HTERT RPE-1 (cell line): Measurements from ENCODE around the gene FCGR2B.
"Not testable (repeated sequence)": the region's sequence is repeated elsewhere in the genome, so short reads cannot be mapped to it uniquely, and the experiment has no call there.

ENCODE experiments used
- in situ Hi-C: fragments of 300-500 bp; cut with MboI; formaldehyde crosslinking; loops from 4 replicates; pipeline ENCODE4 v1.14.3; 2020; ENCODE audit warnings: low sequenced_read_pairs

FCGR2B gene

GRCh38 chr1:161662684-161663339 is at the start of gene FCGR2B:
Gene FCGR2B (plus strand): TSS chr1:161663143. CDS start chr1:161663242, 99 bp downstream.
- in situ Hi-C loops = not testable (repeated sequence)

DNA sequence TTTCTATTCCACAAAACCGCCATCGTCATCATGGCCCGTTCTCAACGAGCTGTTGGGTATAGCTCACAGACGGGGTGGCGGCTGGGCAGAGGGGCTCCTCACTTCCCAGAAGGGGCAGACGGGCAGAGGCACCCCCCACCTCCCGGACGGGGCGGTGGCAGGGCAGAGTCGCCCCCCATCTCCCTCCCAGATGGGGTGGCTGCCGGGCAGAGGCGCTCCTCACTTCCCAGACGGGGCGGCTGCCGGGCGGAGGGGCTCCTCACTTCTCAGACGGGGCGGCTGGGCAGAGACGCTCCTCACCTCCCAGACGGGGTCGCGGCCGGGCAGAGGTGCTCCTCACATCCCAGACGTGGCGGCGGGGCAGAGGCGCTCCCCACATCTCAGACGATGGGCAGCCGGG is 46.5 kb upstream of the FCGR2B start:
- in situ Hi-C loops = not testable (repeated sequence)

DNA sequence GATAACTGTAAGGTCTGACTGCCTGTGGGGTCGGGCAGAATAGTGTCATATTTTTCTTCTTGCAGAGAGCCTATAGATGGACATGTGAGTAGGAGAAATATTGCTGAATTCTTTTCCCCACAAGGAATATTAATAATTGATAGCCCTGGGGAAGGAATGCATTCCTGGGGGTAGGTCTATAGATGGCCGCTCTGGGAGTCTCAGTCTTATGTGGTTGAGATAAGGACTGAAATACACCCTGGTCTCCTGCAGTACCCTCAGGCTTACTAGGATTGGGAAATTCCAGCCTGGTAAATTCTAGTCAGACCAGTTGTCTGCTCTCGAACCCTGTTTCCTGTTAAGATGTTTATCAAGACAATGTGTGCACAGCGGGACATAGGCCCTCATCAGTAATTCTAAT is 44.4 kb upstream of the FCGR2B start:
- in situ Hi-C loops = not testable (repeated sequence)

GRCh38 chr1:161620399-161620798 is 42.5 kb upstream of the FCGR2B start:
- in situ Hi-C loops = not testable (repeated sequence)

DNA sequence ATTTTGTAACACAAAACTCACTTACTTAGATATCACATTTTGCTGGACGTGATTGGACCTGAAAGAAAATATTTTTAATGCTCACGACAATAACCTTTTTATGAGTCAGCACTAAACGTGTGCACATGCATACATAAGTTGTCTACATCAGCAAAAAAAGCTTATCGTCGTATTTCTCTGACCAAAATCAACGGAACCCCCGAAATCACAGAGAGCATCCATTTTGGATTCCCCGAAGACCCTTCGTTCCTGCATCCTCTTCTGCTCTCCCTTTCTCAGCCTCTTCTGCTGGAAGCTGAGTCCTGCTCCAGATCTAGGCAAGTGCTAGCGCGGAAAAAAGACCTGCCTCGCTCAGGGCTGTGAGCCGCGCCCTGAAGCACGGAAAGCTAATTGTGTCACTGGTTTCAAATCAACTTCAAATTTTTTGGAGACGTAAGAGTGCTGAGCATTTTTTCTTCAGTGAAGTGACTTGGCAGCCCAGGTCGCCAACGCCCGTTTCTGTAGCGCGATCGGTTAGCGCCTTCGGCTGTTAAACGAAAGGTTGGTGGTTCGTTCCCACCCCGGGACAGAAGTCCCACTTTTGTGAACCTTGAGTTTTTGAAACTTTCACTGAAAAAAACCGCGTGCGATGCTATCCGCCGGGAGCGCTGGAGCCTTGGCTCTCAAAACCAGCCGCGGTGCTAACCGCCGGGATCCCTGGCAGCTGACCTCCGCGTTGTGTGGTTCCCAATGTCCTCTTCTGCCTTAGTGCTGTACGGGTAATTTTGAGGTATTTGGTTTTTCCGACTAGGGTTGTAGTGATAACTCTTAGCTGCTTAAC is 41.6 kb upstream of the FCGR2B start:
- in situ Hi-C loops = not testable (repeated sequence)

DNA sequence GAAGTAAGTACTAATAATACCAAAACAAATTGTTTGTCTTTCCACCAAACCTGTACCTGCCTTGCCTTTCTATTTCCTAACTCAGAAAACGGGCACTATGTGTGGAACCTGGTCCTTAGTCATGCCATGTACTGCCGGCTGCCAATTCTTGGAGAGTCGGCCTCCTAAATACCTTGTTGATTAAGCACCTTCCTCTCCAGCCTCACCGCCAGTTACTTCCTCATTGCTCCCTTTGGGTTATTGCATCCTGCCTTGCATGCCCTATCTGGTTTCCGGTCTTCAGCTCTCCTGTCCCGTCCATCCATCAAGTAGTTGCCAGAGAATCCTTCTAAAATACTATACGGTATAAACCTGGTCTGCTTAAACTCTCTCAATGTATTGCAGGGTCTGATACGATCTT is 40.9 kb upstream of the FCGR2B start:
- in situ Hi-C loops = not testable (repeated sequence)

GRCh38 chr1:161623401-161624051 is 39.4 kb upstream of the FCGR2B start:
- in situ Hi-C loops = not testable (repeated sequence)

GRCh38 chr1:161624605-161625004 is 38.3 kb upstream of the FCGR2B start:
- in situ Hi-C loops = not testable (repeated sequence)

DNA sequence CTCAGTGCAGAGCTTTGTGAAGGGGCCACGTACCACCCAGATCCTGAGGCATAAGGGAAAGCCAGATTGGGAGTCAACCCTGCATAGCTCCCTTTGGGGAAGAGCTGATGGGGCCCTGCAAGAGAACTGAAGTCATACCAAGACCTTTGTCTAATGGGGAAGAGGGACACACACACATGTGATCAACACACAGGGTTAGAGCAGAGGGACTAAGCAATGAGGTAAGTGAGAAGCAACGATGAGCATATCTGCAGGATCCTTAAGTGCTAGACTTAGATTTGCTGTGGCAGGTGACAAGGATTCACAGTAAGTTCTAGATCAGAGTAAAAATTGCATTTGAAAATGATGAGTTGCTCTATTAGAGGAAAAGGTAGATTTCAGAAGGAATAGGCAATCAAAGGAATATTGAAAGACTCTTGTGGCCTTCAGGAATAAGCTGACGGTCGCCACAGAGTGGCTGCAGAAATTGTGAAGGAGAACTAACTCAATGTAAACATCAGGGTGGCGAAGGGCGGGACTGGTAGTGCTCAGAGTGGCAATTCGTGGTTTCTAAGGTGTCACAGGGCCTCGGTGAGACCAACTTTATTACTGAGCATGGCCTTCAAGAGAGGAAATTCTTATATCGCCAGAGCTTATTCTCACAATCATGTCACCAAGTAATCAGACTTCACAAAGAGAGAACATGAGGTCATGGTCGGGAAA is 36.3 kb upstream of the FCGR2B start:
- in situ Hi-C loops = not testable (repeated sequence)

DNA sequence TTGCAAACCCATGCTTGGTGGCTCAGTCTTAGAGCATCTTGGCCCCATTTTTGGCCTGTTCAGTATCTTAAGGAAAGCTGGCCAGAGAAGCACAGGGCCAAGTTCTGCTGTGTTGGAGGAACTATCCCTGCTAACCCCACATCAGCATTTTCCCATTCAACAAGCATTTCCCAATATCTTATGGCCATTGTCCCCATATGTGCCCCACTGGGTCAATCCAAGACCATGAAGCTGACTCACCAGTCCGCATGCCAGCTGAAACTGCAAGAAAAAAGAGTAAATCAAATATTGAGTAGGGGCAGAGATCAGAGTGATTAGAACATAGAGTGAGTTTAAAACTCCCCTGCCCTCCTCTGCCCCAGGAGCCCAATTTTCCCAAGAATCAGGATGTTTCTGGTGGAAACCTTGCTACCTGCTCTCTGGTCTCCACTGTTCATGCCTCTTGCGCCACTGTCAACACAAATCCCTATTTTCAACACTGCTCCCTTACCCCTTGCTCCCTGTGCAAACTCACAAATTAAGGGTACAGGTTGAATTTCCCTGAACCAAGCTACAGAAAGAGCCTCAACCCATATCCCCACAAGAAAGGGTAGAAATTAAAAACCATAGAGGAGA is 32.7 kb upstream of the FCGR2B start:
- in situ Hi-C loops = not testable (repeated sequence)

DNA sequence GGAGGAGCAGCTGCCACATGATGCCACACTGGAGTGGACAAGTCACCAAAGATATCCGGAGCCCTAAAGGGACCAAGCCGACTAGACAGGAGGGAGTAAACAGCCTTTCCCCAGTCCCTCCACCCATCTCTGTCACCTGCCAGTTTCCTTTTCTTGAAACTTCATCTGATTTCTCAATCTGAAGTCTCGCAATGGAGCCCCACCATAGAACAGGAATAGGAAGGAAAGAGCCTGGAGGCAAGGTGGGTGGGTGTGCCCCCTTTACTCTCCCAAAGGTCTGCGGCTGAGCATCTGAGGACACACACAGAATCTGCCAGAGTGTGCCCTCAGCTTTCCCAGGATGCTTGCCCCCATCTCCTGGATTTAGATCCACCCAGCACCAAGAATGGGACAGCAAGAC is 31.9 kb upstream of the FCGR2B start, which contains the start of gene FCGR3B:
Gene FCGR3B, minus strand, starts transcription at position 101 of the 400 bp plus-strand sequence. Its CDS starts 82 bp downstream, at position 19.
- in situ Hi-C loops = no loop called here

DNA sequence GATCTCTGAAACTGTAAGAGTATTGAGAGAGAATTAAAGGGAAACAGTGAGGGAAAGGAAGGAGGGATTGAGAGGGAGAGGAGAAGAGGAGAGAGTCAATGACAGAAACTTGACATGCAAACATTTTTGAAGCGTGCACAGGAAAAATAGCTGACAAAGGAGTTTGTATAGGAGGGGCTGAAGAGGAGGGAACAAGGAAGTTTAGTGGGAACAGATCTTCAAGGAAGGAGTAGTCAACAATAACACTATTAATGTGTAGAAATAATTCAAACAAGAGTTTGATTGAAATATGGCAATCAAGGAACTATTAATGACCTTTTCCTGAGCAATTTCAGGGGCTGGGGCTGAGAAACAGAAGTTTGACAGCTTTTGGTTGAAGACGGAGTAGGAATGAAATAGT is 27.9 kb upstream of the FCGR2B start:
- in situ Hi-C loops = not testable (repeated sequence)

DNA sequence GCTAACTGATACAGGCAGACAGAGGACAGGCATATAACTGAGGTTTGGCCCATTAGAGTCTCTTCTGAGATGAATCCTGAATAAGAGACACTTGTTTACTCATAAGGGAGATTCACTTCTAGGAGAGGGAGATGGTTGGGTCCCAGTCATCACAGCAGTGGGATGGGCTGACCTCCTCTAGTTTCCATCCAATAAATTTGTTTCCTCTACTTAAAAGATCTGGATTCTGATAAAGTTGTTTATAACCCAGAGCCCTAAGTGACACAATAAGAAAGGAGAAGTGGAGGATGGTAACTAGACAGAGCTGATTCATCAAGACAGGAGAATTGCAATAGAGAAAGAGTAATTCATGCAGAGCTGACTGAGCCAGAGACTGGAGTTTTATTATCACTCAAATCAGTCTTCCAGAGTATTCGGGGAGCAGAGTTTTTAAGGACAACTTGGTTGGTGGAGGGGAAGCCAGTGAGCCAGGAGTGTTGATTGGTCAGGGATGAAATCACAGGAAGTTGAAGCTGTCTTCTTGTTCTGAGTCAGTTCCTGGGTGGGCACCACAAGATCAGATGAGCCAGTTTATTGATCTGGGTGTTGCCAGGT is 26.7 kb upstream of the FCGR2B start:
- in situ Hi-C loops = not testable (repeated sequence)

DNA sequence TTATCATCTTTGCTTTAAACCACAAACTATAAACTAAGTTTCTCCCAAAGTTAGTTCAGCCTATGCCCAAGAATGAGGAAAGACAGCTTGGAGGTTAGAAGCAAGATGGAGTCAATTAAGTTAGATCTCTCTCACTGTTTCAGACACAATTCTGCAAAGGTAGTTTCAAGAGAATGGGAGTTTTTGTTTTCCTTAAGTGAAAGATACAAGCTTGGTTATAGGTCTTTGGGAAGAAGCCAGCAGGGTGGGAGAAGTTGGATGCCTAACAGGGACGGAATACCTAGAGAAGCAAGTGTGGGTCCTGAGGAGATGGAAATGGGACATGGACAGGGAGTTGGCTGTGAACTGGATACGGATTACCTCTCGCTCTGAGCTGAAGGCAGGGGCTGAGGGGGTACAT is 26.0 kb upstream of the FCGR2B start:
- in situ Hi-C loops = not testable (repeated sequence)

DNA sequence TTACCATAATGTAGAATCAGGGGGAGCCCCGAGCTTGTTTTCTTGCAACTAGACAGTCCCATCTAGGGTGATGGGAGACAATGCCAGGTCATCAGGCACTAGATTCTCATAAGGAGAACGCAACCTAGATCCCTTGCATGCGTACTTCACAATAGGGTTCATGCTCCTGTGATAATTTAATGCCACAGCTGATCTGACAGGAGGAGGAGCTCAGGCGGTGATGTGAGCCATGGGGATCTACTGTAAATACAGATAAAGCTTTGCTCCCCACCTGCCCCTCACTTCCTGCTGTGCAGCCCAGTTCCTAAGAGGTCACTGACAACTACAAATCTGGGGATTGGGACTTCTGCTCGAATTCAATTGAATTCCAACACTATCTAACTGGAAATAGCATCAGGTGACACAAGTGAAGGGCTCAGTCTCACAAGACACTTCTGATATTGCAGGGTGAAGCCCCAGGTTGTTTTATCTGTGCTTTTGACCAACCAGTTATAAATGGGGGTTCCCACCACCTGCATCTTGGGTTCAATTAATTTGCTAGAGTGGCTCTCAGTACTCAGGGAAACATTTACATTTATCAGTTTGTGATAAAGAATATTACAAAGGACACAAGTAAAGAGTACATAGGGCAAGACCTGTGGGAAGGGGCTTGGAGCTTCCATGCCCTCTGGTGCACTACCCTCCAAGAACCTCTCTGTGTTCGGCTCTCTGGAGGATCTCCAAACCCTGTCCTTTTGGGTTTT is 24.5 kb upstream of the FCGR2B start:
- in situ Hi-C loops = not testable (repeated sequence)

DNA sequence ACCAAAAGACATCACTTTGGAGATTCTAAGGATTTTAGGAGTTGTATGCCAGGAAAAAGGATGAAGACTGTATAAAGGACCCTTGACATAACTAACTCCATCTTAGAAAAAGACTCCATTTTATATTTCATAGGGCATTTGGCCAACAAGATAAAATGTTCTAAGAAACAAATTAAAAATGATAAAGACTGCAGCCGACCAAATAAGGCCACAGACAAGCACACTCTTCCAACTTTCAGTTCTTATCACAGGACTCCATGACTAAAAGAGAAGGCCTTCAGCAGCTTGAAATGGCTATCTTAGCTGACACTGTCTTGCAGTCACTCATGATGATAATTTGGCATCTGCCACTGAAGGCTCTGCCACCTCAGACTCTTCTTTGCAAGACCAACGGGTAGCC is 23.7 kb upstream of the FCGR2B start:
- in situ Hi-C loops = not testable (repeated sequence)

DNA sequence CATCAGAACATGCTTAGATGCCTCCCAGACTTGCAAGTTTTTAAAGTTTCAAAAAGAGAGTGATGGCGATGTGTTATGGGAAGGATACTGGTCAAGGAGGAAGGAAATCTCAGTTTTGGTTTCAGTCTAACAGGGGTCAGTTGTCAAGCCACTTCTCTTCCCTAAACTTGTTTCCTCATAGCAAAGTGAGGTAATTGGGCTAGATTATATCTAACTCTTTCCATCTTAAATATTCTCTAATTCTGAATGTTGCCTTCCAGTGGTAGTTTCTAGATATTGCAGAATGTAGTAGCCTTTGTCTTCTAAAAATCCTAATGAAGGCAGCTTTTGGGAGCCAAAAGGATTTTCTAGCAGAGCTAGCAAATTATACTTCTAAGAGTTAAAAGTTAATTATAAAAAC is 20.2 kb upstream of the FCGR2B start:
- in situ Hi-C loops = not testable (repeated sequence)

DNA sequence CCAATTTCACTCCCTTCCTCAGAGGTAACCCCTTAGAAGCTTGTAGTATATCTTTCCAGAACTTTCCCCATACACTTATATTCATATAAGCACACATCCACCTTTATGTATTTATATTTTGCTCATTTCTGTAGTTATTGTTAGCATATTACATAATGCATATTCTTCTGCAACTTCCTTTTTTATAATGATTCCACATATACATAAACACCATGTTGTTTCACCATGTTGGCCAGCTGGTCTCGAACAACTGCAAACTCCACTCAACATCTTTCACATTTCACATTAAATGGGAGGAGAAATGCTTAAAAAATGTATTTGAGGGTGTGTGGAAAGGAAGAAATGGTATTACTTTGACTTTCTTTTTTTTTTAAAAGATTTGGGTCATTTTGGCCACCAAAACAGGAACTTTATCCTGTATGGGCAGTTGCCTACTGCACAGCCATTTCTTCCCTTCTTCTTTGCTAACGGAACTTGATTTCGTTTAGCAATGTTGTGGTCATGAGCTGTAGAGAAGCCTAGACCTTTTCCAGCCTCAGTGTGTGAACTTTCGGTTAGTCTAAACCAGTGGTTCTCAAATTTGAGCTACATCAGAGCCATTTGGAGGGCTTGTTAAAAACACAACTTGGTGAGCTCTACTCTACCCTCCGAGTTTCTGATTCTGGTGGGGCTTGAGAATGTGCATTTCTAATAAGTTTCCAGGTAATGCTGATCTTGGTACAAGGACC is 19.3 kb upstream of the FCGR2B start:
- in situ Hi-C loops = not testable (repeated sequence)

GRCh38 chr1:161644855-161645254 is 18.1 kb upstream of the FCGR2B start:
- in situ Hi-C loops = not testable (repeated sequence)
